Neural progenitor cell (in vitro differentiated cells): ENCODE data around the gene MYO5A. TPM values are rescaled to one million over a fixed set of nuclear protein-coding genes. Genes with fewer than 3 reads are reported as not detected.
"Not testable (repeated sequence)": the region's sequence is repeated elsewhere in the genome, so short reads cannot be mapped to it uniquely, and the experiment has no call there.

ENCODE experiments used
- DNase-seq: peaks from one replicate; pipeline ENCODE4 v3.0.0-alpha.2; 2016; ENCODE audit warnings: low spot score
- H2AFZ ChIP-seq: fragments of 200-600 bp; sonication (generic); replicated peaks from 2 replicates; pipeline ENCODE4 v1.6.1; 2016; ENCODE audit warnings: antibody characterized with exemption
- H3F3A ChIP-seq: fragments of 200-600 bp; sonication (generic); 2 replicates; pipeline ENCODE4 v1.6.1; 2016; ENCODE audit warnings: antibody characterized with exemption, low read depth
- H3K27ac ChIP-seq: fragments of 200-600 bp; sonication (generic); 2 replicates; pipeline ENCODE4 v1.5.1; 2016; ENCODE audit warnings: mild to moderate bottlenecking
- H3K27me3 ChIP-seq: fragments of 200-600 bp; sonication (generic); 2 replicates; pipeline ENCODE4 v1.6.1; 2016; ENCODE audit warnings: mild to moderate bottlenecking, moderate library complexity
- H3K36me3 ChIP-seq: fragments of 200-600 bp; sonication (generic); 2 replicates; pipeline ENCODE4 v1.5.1; 2016
- H3K4me1 ChIP-seq: fragments of 200-600 bp; sonication (generic); 2 replicates; pipeline ENCODE4 v1.6.1; 2016; ENCODE audit warnings: mixed run types
- H3K4me2 ChIP-seq: fragments of 200-600 bp; sonication (generic); 2 replicates; pipeline ENCODE4 v1.6.1; 2016
- H3K4me3 ChIP-seq: fragments of 200-600 bp; sonication (generic); 2 replicates; pipeline ENCODE4 v1.5.1; 2016
- H3K79me2 ChIP-seq: fragments of 200-600 bp; sonication (generic); 2 replicates; pipeline ENCODE4 v1.6.1; 2016; ENCODE audit warnings: low read depth
- H3K9ac ChIP-seq: fragments of 200-600 bp; sonication (generic); 2 replicates; pipeline ENCODE4 v1.6.1; 2016
- H3K9me3 ChIP-seq: fragments of 200-600 bp; sonication (generic); 2 replicates; pipeline ENCODE4 v1.5.1; 2016; ENCODE audit warnings: low read depth
- H4K20me1 ChIP-seq: fragments of 200-600 bp; sonication (generic); 2 replicates; pipeline ENCODE4 v1.6.1; 2016; ENCODE audit warnings: low read depth
- H3K27ac Mint-ChIP-seq: 3 replicates; pipeline ENCODE4 v1.8.0; 2021; ENCODE audit warnings: mixed read lengths
- H3K27me3 Mint-ChIP-seq: 2 replicates; pipeline ENCODE4 v1.8.0; 2022; ENCODE audit warnings: low read depth, mild to moderate bottlenecking, inconsistent platforms, moderate library complexity, mixed read lengths; ENCODE audit not compliant: insufficient read depth
- H3K36me3 Mint-ChIP-seq: 3 replicates; pipeline ENCODE4 v1.8.0; 2021; ENCODE audit warnings: mixed read lengths
- H3K4me1 Mint-ChIP-seq: 3 replicates; pipeline ENCODE4 v1.8.0; 2021; ENCODE audit warnings: mixed read lengths
- H3K4me3 Mint-ChIP-seq: 3 replicates; pipeline ENCODE4 v1.8.0; 2021; ENCODE audit warnings: mild to moderate bottlenecking, moderate library complexity, mixed read lengths
- H3K9me3 Mint-ChIP-seq: 3 replicates; pipeline ENCODE4 v1.8.0; 2020; ENCODE audit warnings: mixed read lengths
- EZH2 ChIP-seq: fragments of 200-600 bp; sonication (generic); IDR thresholded peaks from 2 replicates; pipeline ENCODE4 v1.6.1; 2017; ENCODE audit warnings: antibody characterized with exemption, mild to moderate bottlenecking, moderate library complexity
- EZH2phosphoT487 ChIP-seq: fragments of 200-600 bp; sonication (generic); IDR thresholded peaks from 2 replicates; pipeline ENCODE4 v1.6.1; 2017; ENCODE audit warnings: antibody characterized with exemption
- total RNA-seq: library from RNA; depleted of rRNA; stranded (reverse); fragments of >200 nt; gene quantifications from 2 replicates; pipeline ENCODE4 v1.2.3, GENCODE V29; 2015; ENCODE audit warnings: low replicate concordance
- TF ChIP-seq, protein P1 (sequence below): fragments of 200-600 bp; sonication (generic); IDR thresholded peaks from 2 replicates; pipeline ENCODE4 v1.5.1; 2017; ENCODE audit warnings: antibody characterized with exemption, mild to moderate bottlenecking

MYO5A gene
- total RNA-seq, 1 donor from 2014 or later = 34.3 TPM

- DNase-seq = no peak
- H3K9ac ChIP-seq = no peak overlapping the region
- H2AFZ ChIP-seq = no peak overlapping the region
- Mint-ChIP-seq H3K27ac (no peak overlapping the region), H3K36me3 (peaks cover 27% of the 10 kb centered on the region), H3K9me3 (no peaks in the 10 kb centered on the region), H3K27me3 (no peaks in the 10 kb centered on the region), H3K4me1 (no peaks in the 10 kb centered on the region), H3K4me3 (no peak overlapping the region)
- H3K27ac ChIP-seq = no peak overlapping the region
- peaks cover 47% of the 10 kb centered on the region for H3K36me3 ChIP-seq
- H3K4me2 ChIP-seq = no peak overlapping the region
- no peaks in the 10 kb centered on the region for H3K4me1 ChIP-seq
- no peak overlapping the region for H3K4me3 ChIP-seq
- no peaks in the 10 kb centered on the region for H3K27me3 ChIP-seq
- peaks cover 9% of the 10 kb centered on the region for H3F3A ChIP-seq
- peaks cover 65% of the 10 kb centered on the region for H4K20me1 ChIP-seq
- H3K9me3 ChIP-seq = no peaks in the 10 kb centered on the region
- peaks cover 53% of the 10 kb centered on the region for H3K79me2 ChIP-seq
- TF ChIP-seq EZH2 = no peak
- no peak for TF ChIP-seq EZH2phosphoT487
- TF ChIP-seq, protein P1, sequence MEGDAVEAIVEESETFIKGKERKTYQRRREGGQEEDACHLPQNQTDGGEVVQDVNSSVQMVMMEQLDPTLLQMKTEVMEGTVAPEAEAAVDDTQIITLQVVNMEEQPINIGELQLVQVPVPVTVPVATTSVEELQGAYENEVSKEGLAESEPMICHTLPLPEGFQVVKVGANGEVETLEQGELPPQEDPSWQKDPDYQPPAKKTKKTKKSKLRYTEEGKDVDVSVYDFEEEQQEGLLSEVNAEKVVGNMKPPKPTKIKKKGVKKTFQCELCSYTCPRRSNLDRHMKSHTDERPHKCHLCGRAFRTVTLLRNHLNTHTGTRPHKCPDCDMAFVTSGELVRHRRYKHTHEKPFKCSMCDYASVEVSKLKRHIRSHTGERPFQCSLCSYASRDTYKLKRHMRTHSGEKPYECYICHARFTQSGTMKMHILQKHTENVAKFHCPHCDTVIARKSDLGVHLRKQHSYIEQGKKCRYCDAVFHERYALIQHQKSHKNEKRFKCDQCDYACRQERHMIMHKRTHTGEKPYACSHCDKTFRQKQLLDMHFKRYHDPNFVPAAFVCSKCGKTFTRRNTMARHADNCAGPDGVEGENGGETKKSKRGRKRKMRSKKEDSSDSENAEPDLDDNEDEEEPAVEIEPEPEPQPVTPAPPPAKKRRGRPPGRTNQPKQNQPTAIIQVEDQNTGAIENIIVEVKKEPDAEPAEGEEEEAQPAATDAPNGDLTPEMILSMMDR = no peak
Observed at GRCh38 chr15:52552303-52552702, 23.6 kb upstream of the MYO5A start.

DNA sequence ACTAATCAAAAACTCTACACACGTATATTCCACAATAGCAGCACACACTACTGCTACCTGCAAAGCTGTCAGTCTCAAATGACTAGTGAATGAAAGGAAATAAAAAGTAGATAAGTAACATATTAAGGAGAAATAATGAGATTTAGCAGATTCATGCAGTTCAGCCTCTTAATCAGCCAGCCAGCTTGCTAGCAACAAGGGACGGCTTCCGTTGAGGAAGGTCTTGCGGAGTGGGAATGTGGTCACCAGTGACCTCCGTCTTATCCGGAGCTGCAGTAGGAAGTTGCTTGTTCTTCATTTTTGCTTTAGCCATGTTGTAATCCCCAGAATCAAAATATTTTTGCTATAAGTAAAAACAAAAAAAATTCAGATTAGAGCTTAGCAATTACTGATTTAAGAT lies 23.1 kb upstream of the MYO5A start:
- Histone ChIP-seq H3K27me3 (no peaks in the 10 kb centered on the region), H2AFZ (no peak overlapping the region), H3K9ac (no peak overlapping the region), H3F3A (peaks cover 12% of the 10 kb centered on the region), H3K4me2 (no peak overlapping the region), H3K4me3 (no peak overlapping the region), H3K36me3 (peaks cover 50% of the 10 kb centered on the region), H3K9me3 (no peaks in the 10 kb centered on the region), H3K4me1 (no peaks in the 10 kb centered on the region), H4K20me1 (peaks cover 60% of the 10 kb centered on the region), H3K27ac (no peak overlapping the region), H3K79me2 (peaks cover 48% of the 10 kb centered on the region)
- DNase-seq = no peak
- no peaks in the 10 kb centered on the region for H3K9me3 Mint-ChIP-seq
- H3K27me3 Mint-ChIP-seq = no peaks in the 10 kb centered on the region
- H3K4me3 Mint-ChIP-seq = no peak overlapping the region
- H3K36me3 Mint-ChIP-seq = peaks cover 30% of the 10 kb centered on the region
- TF ChIP-seq, protein P1 = no peak
- TF ChIP-seq EZH2 (no peak), EZH2phosphoT487 (no peak)
- no peaks in the 10 kb centered on the region for H3K4me1 Mint-ChIP-seq
- no peak overlapping the region for H3K27ac Mint-ChIP-seq

- not testable (repeated sequence) for H3K27ac Mint-ChIP-seq, H3K4me1 ChIP-seq, H2AFZ ChIP-seq, H3K4me3 Mint-ChIP-seq, H3K27ac ChIP-seq, H3K9me3 Mint-ChIP-seq, H3K9ac ChIP-seq, DNase-seq, H3K27me3 ChIP-seq, H3K4me3 ChIP-seq, H3K4me1 Mint-ChIP-seq, H3K9me3 ChIP-seq, H3K27me3 Mint-ChIP-seq, H3K4me2 ChIP-seq
- peaks cover 35% of the 10 kb centered on the region for H3K36me3 Mint-ChIP-seq
- Histone ChIP-seq H3K36me3 (peaks cover 47% of the 10 kb centered on the region), H3F3A (peaks cover 12% of the 10 kb centered on the region), H3K79me2 (peaks cover 42% of the 10 kb centered on the region), H4K20me1 (peaks cover 54% of the 10 kb centered on the region)
Observed at GRCh38 chr15:52551186-52551585, 22.5 kb upstream of the MYO5A start.

DNA sequence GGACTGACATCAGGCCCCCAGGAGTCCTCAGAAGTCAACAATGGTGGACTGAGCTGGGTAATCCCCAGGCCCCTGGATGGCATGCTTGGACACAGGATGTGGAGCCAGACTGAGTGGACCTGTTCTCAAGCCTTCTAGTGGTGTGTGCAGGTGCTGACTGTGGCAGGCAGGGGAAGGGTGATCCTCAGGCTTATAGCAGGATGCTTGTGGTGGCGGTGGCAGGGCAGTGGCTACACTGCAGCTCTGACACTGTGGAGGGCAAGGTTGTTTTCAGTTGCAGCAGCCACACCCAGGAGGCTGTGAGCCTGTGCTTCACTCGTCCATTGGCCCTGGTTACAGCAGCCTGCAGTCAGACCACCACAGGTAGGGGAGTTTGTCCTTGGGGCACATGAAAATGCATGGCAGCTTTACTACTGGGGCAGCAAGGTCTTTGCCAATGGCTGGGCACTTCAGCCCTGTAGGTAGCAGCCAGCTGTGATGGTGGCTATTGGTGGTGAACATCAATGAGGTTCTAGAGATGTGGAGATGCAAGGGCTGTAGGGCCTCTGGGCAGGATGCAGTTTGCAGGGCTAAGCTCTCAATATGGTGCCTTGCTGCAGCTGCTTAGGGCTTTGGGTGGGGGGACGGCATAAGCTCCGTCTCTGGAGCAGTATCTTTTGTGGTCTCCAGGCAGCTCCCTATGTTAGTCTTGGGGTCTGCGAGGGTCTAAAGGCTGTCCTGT lies 17.5 kb upstream of the MYO5A start:
- Histone ChIP-seq H4K20me1 (peaks cover 8% of the 10 kb centered on the region), H3K27ac (no peak overlapping the region), H3K27me3 (no peaks in the 10 kb centered on the region), H2AFZ (no peak overlapping the region), H3K36me3 (peaks cover 23% of the 10 kb centered on the region), H3K9me3 (no peaks in the 10 kb centered on the region), H3F3A (peaks cover 8% of the 10 kb centered on the region), H3K79me2 (no peaks in the 10 kb centered on the region), H3K4me3 (no peak overlapping the region), H3K4me2 (no peak overlapping the region), H3K9ac (no peak overlapping the region), H3K4me1 (no peaks in the 10 kb centered on the region)
- H3K27me3 Mint-ChIP-seq = peaks cover 6% of the 10 kb centered on the region
- peaks cover 10% of the 10 kb centered on the region for H3K9me3 Mint-ChIP-seq
- peaks cover 40% of the 10 kb centered on the region for H3K36me3 Mint-ChIP-seq
- H3K27ac Mint-ChIP-seq = no peak overlapping the region
- no peak for DNase-seq
- H3K4me1 Mint-ChIP-seq = no peaks in the 10 kb centered on the region
- H3K4me3 Mint-ChIP-seq = no peak overlapping the region
- no peak for TF ChIP-seq EZH2
- TF ChIP-seq, protein P1 = no peak
- no peak for TF ChIP-seq EZH2phosphoT487
